OCI-LY1 (cell line): Measurements from ENCODE around the gene ACADL.

ENCODE experiments used
- H2AFZ ChIP-seq: fragments of 200-600 bp; sonication (generic), shearing (Covaris generic); 2 replicates; pipeline ENCODE4 v1.6.0; 2014; ENCODE audit warnings: antibody characterized with exemption, mild to moderate bottlenecking, low read length
- H3F3A ChIP-seq: fragments of 200-600 bp; sonication (generic), shearing (Covaris generic); 2 replicates; pipeline ENCODE4 v1.6.0; 2014; ENCODE audit warnings: mild to moderate bottlenecking, antibody characterized with exemption, low read length, moderate library complexity; ENCODE audit not compliant: insufficient read depth
- H3K27ac ChIP-seq: fragments of 200-600 bp; sonication (generic); 2 replicates; pipeline ENCODE4 v1.5.1; 2014; ENCODE audit warnings: low read length, mixed run types, mild to moderate bottlenecking, low read depth; ENCODE audit not compliant: poor library complexity, severe bottlenecking
- H3K27me3 ChIP-seq: fragments of 200-600 bp; sonication (generic); 2 replicates; pipeline ENCODE4 v1.6.0; 2014; ENCODE audit warnings: antibody characterized with exemption, mild to moderate bottlenecking, low read length, moderate library complexity; ENCODE audit not compliant: insufficient read depth
- H3K36me3 ChIP-seq: fragments of 200-600 bp; sonication (generic); 2 replicates; pipeline ENCODE4 v1.6.1; 2014; ENCODE audit warnings: mild to moderate bottlenecking, antibody characterized with exemption, low read length, moderate library complexity, mixed read lengths; ENCODE audit not compliant: insufficient read depth
- H3K4me1 ChIP-seq: fragments of 200-600 bp; sonication (generic); 2 replicates; pipeline ENCODE4 v1.5.1; 2014; ENCODE audit warnings: mild to moderate bottlenecking, low read length, moderate library complexity; ENCODE audit not compliant: insufficient read depth, severe bottlenecking
- H3K4me2 ChIP-seq: fragments of 200-600 bp; sonication (generic), shearing (Covaris generic); 2 replicates; pipeline ENCODE4 v1.6.1; 2014; ENCODE audit warnings: low read length
- H3K4me3 ChIP-seq: fragments of 200-600 bp; sonication (generic); 2 replicates; pipeline ENCODE4 v1.5.1; 2014; ENCODE audit warnings: low read length, low read depth, mild to moderate bottlenecking, mixed read lengths; ENCODE audit not compliant: poor library complexity, severe bottlenecking
- H3K79me2 ChIP-seq: fragments of 200-600 bp; shearing (Covaris generic); 2 replicates; pipeline ENCODE4 v1.6.1; 2016; ENCODE audit warnings: mixed run types, low read length, mixed read lengths; ENCODE audit not compliant: insufficient read depth
- H3K9ac ChIP-seq: fragments of 200-600 bp; sonication (generic), shearing (Covaris generic); 2 replicates; pipeline ENCODE4 v1.6.1; 2014; ENCODE audit warnings: mild to moderate bottlenecking, low read length, mixed read lengths
- H3K9me2 ChIP-seq: fragments of 200-600 bp; sonication (generic), shearing (Covaris generic); 2 replicates; pipeline ENCODE4 v1.6.1; 2014; ENCODE audit warnings: low read depth, mild to moderate bottlenecking, low read length, mixed read lengths
- H3K9me3 ChIP-seq: fragments of 200-600 bp; shearing (Covaris generic); 2 replicates; pipeline ENCODE4 v1.6.1; 2014; ENCODE audit warnings: low read length, mixed read lengths
- H4K20me1 ChIP-seq: fragments of 200-600 bp; sonication (generic), shearing (Covaris generic); 2 replicates; pipeline ENCODE4 v1.6.0; 2016; ENCODE audit warnings: mild to moderate bottlenecking, low read length; ENCODE audit not compliant: insufficient read depth
- CTCF ChIP-seq: fragments of 200-600 bp; sonication (generic), shearing (Covaris generic); IDR thresholded peaks from 2 replicates; pipeline ENCODE4 v1.5.1; 2017; ENCODE audit warnings: mild to moderate bottlenecking, antibody characterized with exemption, low read length, moderate library complexity, mixed read lengths
- EZH2 ChIP-seq: fragments of 200-600 bp; sonication (generic), shearing (Covaris generic); IDR thresholded peaks from 2 replicates; pipeline ENCODE4 v1.8.0; 2017; ENCODE audit warnings: borderline replicate concordance, mixed run types, mild to moderate bottlenecking, antibody characterized with exemption, low read length, moderate library complexity, mixed read lengths

ACADL gene

GRCh38 chr2:210198326-210198725 is 26.9 kb downstream of the ACADL start:
- no peaks in the 10 kb centered on the region for H3K36me3 ChIP-seq
- no peaks in the 10 kb centered on the region for H3K9me3 ChIP-seq
- no peak overlapping the region for H2AFZ ChIP-seq
- no peak for TF ChIP-seq EZH2
- no peak for TF ChIP-seq CTCF
- H4K20me1 ChIP-seq = no peaks in the 10 kb centered on the region
- no peaks in the 10 kb centered on the region for H3K9me2 ChIP-seq
- H3K4me1 ChIP-seq = peaks cover 17% of the 10 kb centered on the region
- H3K79me2 ChIP-seq = no peaks in the 10 kb centered on the region
- H3K27ac ChIP-seq = no peak overlapping the region
- H3K4me2 ChIP-seq = no peak overlapping the region
- no peak overlapping the region for H3K4me3 ChIP-seq
- H3F3A ChIP-seq = no peaks in the 10 kb centered on the region
- H3K9ac ChIP-seq = no peak overlapping the region
- H3K27me3 ChIP-seq = no peaks in the 10 kb centered on the region

- H3K27ac ChIP-seq = no peak overlapping the region
- no peaks in the 10 kb centered on the region for H3K79me2 ChIP-seq
- H3K27me3 ChIP-seq = no peaks in the 10 kb centered on the region
- no peak overlapping the region for H2AFZ ChIP-seq
- no peak overlapping the region for H3K9ac ChIP-seq
- no peaks in the 10 kb centered on the region for H3K9me3 ChIP-seq
- no peaks in the 10 kb centered on the region for H3F3A ChIP-seq
- TF ChIP-seq EZH2 (no peak), CTCF (no peak)
- H3K9me2 ChIP-seq = no peaks in the 10 kb centered on the region
- H3K4me2 ChIP-seq = no peak overlapping the region
- H3K4me3 ChIP-seq = no peak overlapping the region
- no peaks in the 10 kb centered on the region for H4K20me1 ChIP-seq
- no peaks in the 10 kb centered on the region for H3K36me3 ChIP-seq
- peaks cover 22% of the 10 kb centered on the region for H3K4me1 ChIP-seq
Measured at GRCh38 chr2:210197720-210198119, 27.5 kb downstream of the ACADL start.

- H4K20me1 ChIP-seq = no peaks in the 10 kb centered on the region
- no peaks in the 10 kb centered on the region for H3K9me2 ChIP-seq
- H3K4me3 ChIP-seq = peak overlapping the region; percentile 26
- H3K27me3 ChIP-seq = no peaks in the 10 kb centered on the region
- H2AFZ ChIP-seq = peak overlapping the region; percentile 18; the same call in 1 of the 2 replicates
- peak overlapping the region; percentile 51 for H3K4me2 ChIP-seq
- H3K9me3 ChIP-seq = no peaks in the 10 kb centered on the region
- TF ChIP-seq CTCF (peak; percentile 80), EZH2 (no peak)
- peak overlapping the region; percentile 19; the same call in 1 of the 2 replicates for H3K9ac ChIP-seq
- peaks cover 25% of the 10 kb centered on the region for H3K4me1 ChIP-seq
- H3K79me2 ChIP-seq = no peaks in the 10 kb centered on the region
- H3F3A ChIP-seq = no peaks in the 10 kb centered on the region
- H3K27ac ChIP-seq = peak overlapping the region; percentile 5
- no peaks in the 10 kb centered on the region for H3K36me3 ChIP-seq
Measured at GRCh38 chr2:210195101-210195852, 30.0 kb downstream of the ACADL start.
